K562 (cell line): Measurements from ENCODE around the gene TRIM37. TPM values are rescaled to one million over a fixed set of nuclear protein-coding genes. Genes with fewer than 3 reads are reported as not detected.

Experiments
- ATAC-seq: fragments of 200-7000 bp; cut with Tn5 transposase; 3 replicates; pipeline ENCODE4 v1.9.1; 2020; ENCODE audit warnings: moderate library complexity
- BruUV-seq: library from RNA; stranded (reverse); fragments of 400-500 nt; replicated peaks from 2 replicates; lab custom pipeline; 2021; lab: Mats Ljungman, UMichigan
- CTCF ChIA-PET: fragments of 300-600 bp; formaldehyde crosslinking; extraction: SDS; loops from one replicate; lab custom pipeline; 2021; ENCODE audit warnings: low intra/inter-chr PET ratio; lab: Yijun Ruan, JAX
- POLR2A ChIA-PET: fragments of 300-600, 350-650 bp; sonication (Branson Sonifier 250); formaldehyde crosslinking; extraction: SDS; loops from one replicate; lab custom pipeline; 2021; ENCODE audit warnings: antibody characterized with exemption, inconsistent platforms; lab: Yijun Ruan, JAX
- DNase-seq, 4 experiments: peaks; one replicate each; pipeline versions ENCODE4 v3.0.0 to v3.0.0-alpha.2; 2011 to 2018; ENCODE audit warnings: low spot score in 3 of 4, mixed read lengths in 3 of 4; ENCODE audit errors: extremely low read depth in 1 of 4
- FAIRE-seq: peaks from 2 replicates; lab custom pipeline; 2011; peaks lifted over from hg19 to GRCh38; lab: Jason Lieb, UNC
- H2AFZ ChIP-seq: 2 replicates; pipeline ENCODE4 v1.6.0; 2011; ENCODE audit warnings: low read depth, low read length, control low read depth, inconsistent platforms
- H3K27ac ChIP-seq: fragments of 200-600 bp; 3 replicates; pipeline ENCODE4 v1.8.0; 2011; ENCODE audit warnings: low read depth, mild to moderate bottlenecking, control low read depth, inconsistent platforms, low read length, moderate library complexity, mixed read lengths; ENCODE audit errors: extremely low read depth
- H3K27me3 ChIP-seq, 2 experiments: fragments of 300-600 bp in 1 of 2; 2 replicates in 1 of 2; 3 replicates in 1 of 2; pipeline versions ENCODE4 v1.6.0 to v1.8.0; 2011; ENCODE audit warnings: inconsistent platforms in 2 of 2, low read length in 2 of 2, mild to moderate bottlenecking in 1 of 2, mixed read lengths in 1 of 2, moderate library complexity in 1 of 2; ENCODE audit not compliant: control insufficient read depth in 2 of 2, insufficient read depth in 2 of 2
- H3K36me3 ChIP-seq: fragments of 300-600 bp; 3 replicates; pipeline ENCODE4 v1.8.0; 2011; ENCODE audit warnings: mild to moderate bottlenecking, low read length, inconsistent platforms; ENCODE audit not compliant: control insufficient read depth, insufficient read depth
- H3K4me1 ChIP-seq, 2 experiments: fragments of 200-600 bp in 1 of 2; replicated peaks in 1 of 2; 2 replicates in 1 of 2; 3 replicates in 1 of 2; pipeline versions ENCODE4 v1.5.1 to v1.8.0; 2011; ENCODE audit warnings: inconsistent platforms in 2 of 2, low read length in 2 of 2, mild to moderate bottlenecking in 1 of 2, mixed read lengths in 1 of 2, moderate library complexity in 1 of 2; ENCODE audit not compliant: control insufficient read depth in 2 of 2, insufficient read depth in 2 of 2
- H3K4me2 ChIP-seq: 2 replicates; pipeline ENCODE4 v1.6.1; 2011; ENCODE audit warnings: low read length, control low read depth, inconsistent platforms, mixed read lengths; ENCODE audit not compliant: insufficient read depth
- H3K4me3 ChIP-seq: fragments of 200-600 bp; sonication (generic), shearing (Covaris generic); 2 replicates; pipeline ENCODE4 v1.5.1; 2016; ENCODE audit warnings: control low read depth, inconsistent platforms
- H3K79me2 ChIP-seq: fragments of 200-600 bp; 3 replicates; pipeline ENCODE4 v1.8.0; 2011; ENCODE audit warnings: low read length, inconsistent platforms; ENCODE audit not compliant: control insufficient read depth, insufficient read depth
- H3K9ac ChIP-seq, 2 experiments: 2 replicates each; pipeline versions ENCODE4 v1.6.0 to v1.6.1; 2011; ENCODE audit warnings: low read depth in 2 of 2, low read length in 2 of 2, control low read depth in 1 of 2, inconsistent platforms in 1 of 2, mild to moderate bottlenecking in 1 of 2, mixed read lengths in 1 of 2; ENCODE audit not compliant: insufficient read depth in 1 of 2
- H3K9me1 ChIP-seq: one replicate; pipeline ENCODE4 v1.6.0; 2011; ENCODE audit warnings: inconsistent platforms, mild to moderate bottlenecking, low read length, moderate library complexity; ENCODE audit not compliant: control insufficient read depth, insufficient read depth
- H3K9me3 ChIP-seq: replicated peaks from 2 replicates; pipeline ENCODE4 v1.5.1; 2011; ENCODE audit warnings: low read depth, low read length, inconsistent platforms; ENCODE audit not compliant: control insufficient read depth, insufficient read depth
- H4K20me1 ChIP-seq: replicated peaks from 2 replicates; pipeline ENCODE4 v1.6.1; 2011; ENCODE audit warnings: low read length, inconsistent platforms, mixed read lengths; ENCODE audit not compliant: control insufficient read depth, insufficient read depth
- DPF2 ChIP-seq: fragments of 450-650 bp; IDR thresholded peaks from 2 replicates; pipeline ENCODE4 v1.6.1; 2016
- E2F3 ChIP-seq: fragments of 250-450 bp; sonication (Bioruptor Pico); IDR thresholded peaks from 2 replicates; pipeline ENCODE4 v1.4.0; 2020; ENCODE audit warnings: mild to moderate bottlenecking
- ELF2 ChIP-seq: fragments of 250-450 bp; sonication (Bioruptor Pico); IDR thresholded peaks from 2 replicates; pipeline ENCODE4 v1.5.0; 2021; ENCODE audit warnings: mild to moderate bottlenecking
- FOSL1 ChIP-seq: fragments of 200-800 bp; sonication (Bioruptor generic); conservative IDR thresholded peaks from 2 replicates; pipeline ENCODE4 v1.6.1; 2016; ENCODE audit warnings: missing genetic modification characterization, missing compliant biosample characterization
- GATAD2B ChIP-seq: fragments of 450-650 bp; IDR thresholded peaks from 2 replicates; pipeline ENCODE4 v1.6.1; 2017; ENCODE audit warnings: mild to moderate bottlenecking, borderline replicate concordance
- HCFC1 ChIP-seq: IDR thresholded peaks from 2 replicates; pipeline ENCODE4 v1.6.1; 2012; ENCODE audit warnings: low read depth, low read length, improper control_type of control experiment
- HIVEP1 ChIP-seq: fragments of 250-450 bp; sonication (Bioruptor Pico); IDR thresholded peaks from 2 replicates; pipeline ENCODE4 v1.4.0; 2020; ENCODE audit warnings: mild to moderate bottlenecking
- HMG20A ChIP-seq: fragments of 450-650 bp; formaldehyde crosslinking; conservative IDR thresholded peaks from 2 replicates; pipeline ENCODE4 v1.4.0; 2020; ENCODE audit warnings: mild to moderate bottlenecking, mixed read lengths
- KDM2B ChIP-seq: fragments of 250-450 bp; sonication (Bioruptor Pico); IDR thresholded peaks from 2 replicates; pipeline ENCODE4 v1.8.0; 2021; ENCODE audit warnings: mild to moderate bottlenecking, moderate library complexity
- LEF1 ChIP-seq: fragments of 450-650 bp; IDR thresholded peaks from 2 replicates; pipeline ENCODE4 v1.6.1; 2016; ENCODE audit warnings: mild to moderate bottlenecking
- PBX2 ChIP-seq, 2 experiments: IDR thresholded peaks in 1 of 2; conservative IDR thresholded peaks in 1 of 2; 2 replicates each; pipeline ENCODE4 v1.6.1; 2016; ENCODE audit warnings: low read depth in 2 of 2, mild to moderate bottlenecking in 1 of 2, missing compliant biosample characterization in 1 of 2, missing genetic modification characterization in 1 of 2, moderate library complexity in 1 of 2
- PHF8 ChIP-seq: fragments of 200-600 bp; sonication (generic); IDR thresholded peaks from 2 replicates; pipeline ENCODE4 v1.6.1; 2012; ENCODE audit warnings: mixed run types, mild to moderate bottlenecking, inconsistent platforms, low read length, moderate library complexity, borderline replicate concordance
- RBBP5 ChIP-seq: fragments of 200-600 bp; sonication (generic); IDR thresholded peaks from 2 replicates; pipeline ENCODE4 v1.6.1; 2012; ENCODE audit warnings: borderline replicate concordance, mild to moderate bottlenecking, low read length, control low read depth, inconsistent platforms; ENCODE audit not compliant: insufficient read depth, poor library complexity, severe bottlenecking
- ZBTB8A ChIP-seq: fragments of 450-650 bp; IDR thresholded peaks from 2 replicates; pipeline ENCODE4 v1.6.1; 2018; ENCODE audit warnings: mild to moderate bottlenecking, moderate library complexity; ENCODE audit not compliant: partially characterized antibody
- ZKSCAN8 ChIP-seq: fragments of 200-800 bp; sonication (Bioruptor generic); IDR thresholded peaks from 2 replicates; pipeline ENCODE4 v1.6.1; 2016; ENCODE audit warnings: missing genetic modification characterization, missing compliant biosample characterization
- WGBS: fragments of 100-300 bp; shearing (Covaris generic); methylation state at CpG from one replicate; pipeline ENCODE4 v1.1.6; 2016; ENCODE audit warnings: low coverage, mixed read lengths; ENCODE audit not compliant: insufficient coverage; ENCODE audit errors: missing lambda C conversion rate; 5-methylcytosine and 5-hydroxymethylcytosine counted together
- in situ Hi-C: fragments of 300-500 bp; cut with MboI; formaldehyde crosslinking; loops from 4 replicates; pipeline ENCODE4 v1.15.0; 2018; ENCODE audit warnings: inconsistent platforms, mixed read lengths
- intact Hi-C: fragments of 100-400 bp; cut with micrococcal nuclease; formaldehyde crosslinking; loops from 2 replicates; pipeline ENCODE4 v1.14.2; 2022
- polyA plus RNA-seq, 8 experiments: library from polyadenylated mRNA; depleted of rRNA in 4 of 8; stranded (reverse) in 5 of 8; unstranded in 3 of 8; fragments of >200 nt; fragmentation: Nextera tagmentation in 2 of 8; fragmentation: Illumina TruSeq in 1 of 8; extraction: Ambion mirVana in 2 of 8; extraction: Trizol in 1 of 8; gene quantifications; 2 replicates each; pipeline versions ENCODE4 v1.2.1 to v1.2.3, GENCODE V29; 2011 to 2014; ENCODE audit warnings: inconsistent platforms in 1 of 8, missing spikeins in 1 of 8
- total RNA-seq, 7 experiments: library from RNA; depleted of rRNA in 6 of 7; stranded (reverse); fragments of >200 nt in 6 of 7; fragmentation: Illumina TruSeq in 2 of 7; extraction: Trizol in 2 of 7; gene quantifications; 2 replicates each; pipeline versions ENCODE4 v1.2.1 to v1.2.3, GENCODE V29; 2011 to 2021; ENCODE audit warnings: low replicate concordance in 1 of 7

TRIM37 gene
- total and polyA plus RNA-seq, 9 of the 15 experiments (the other 6 are each of a cell fraction or from before 2014, with no cell fraction given): 4.5 to 31.4 (median 23.8) TPM

GRCh38 chr17:59154721-59155438 is 48.2 kb upstream of the TRIM37 start, which contains the start of gene SKA2:
SKA2 (minus strand) TSS chr17:59155186; CDS start chr17:59155163, 23 bp downstream.
- peak within 1 kb of the TSS; percentile 90 for H3K4me2 ChIP-seq
- H3K9me3 ChIP-seq: no peaks in the 10 kb centered on the region
- H3K4me1 ChIP-seq: peaks cover 15 to 21% of the 10 kb centered on the region in 2 experiments; a peak in 4 of 5 replicates
- H3K27ac ChIP-seq: peak within 1 kb of the TSS; percentile 93
- peak within 1 kb of the TSS; percentile 89 for H2AFZ ChIP-seq
- H3K27me3 ChIP-seq: no peaks in the 10 kb centered on the region
- H3K79me2 ChIP-seq: peaks cover 93% of the 10 kb centered on the region
- ATAC-seq: peak; percentile 85
- H3K4me3 ChIP-seq: peak within 1 kb of the TSS; percentile 69
- H3K9ac ChIP-seq: peak within 1 kb of the TSS; percentile 92 to 99
- DNase-seq: peak; percentile 92 to 99 (median 94)
- in situ Hi-C loops: no loop called here
- ChIA-PET POLR2A (interaction anchor here (0.5 to 3.5 kb wide), 20 partner anchors 8 to 810 kb away, joined by 3 to 18 read pairs (median 3); partner anchors contain the start of genes DHX40, MTMR4, SMG8 and TRIM37), CTCF (no interaction called here)
- FAIRE-seq: no peak
- WGBS: under 1% methylated on average over 37 of the region's 39 CpGs
- peaks cover 2% of the 10 kb centered on the region; the same call in 2 of the 3 replicates for H3K36me3 ChIP-seq
- intact Hi-C loops: loop anchor here (2.0 to 5.0 kb wide), 2 partner anchors 48 to 137 kb away; partner anchors contain the start of gene TRIM37
- no peaks in the 10 kb centered on the region for H3K9me1 ChIP-seq
- H4K20me1 ChIP-seq: no peaks in the 10 kb centered on the region
- TSS peak; percentile 63 for BruUV-seq
- TF ChIP-seq ELF2 (CRISPR knock-in tag): 0 out of 2 replicates have a peak, but pooled peaks have one; percentile 23
- no peak for TF ChIP-seq GATAD2B
- TF ChIP-seq PBX2 (CRISPR knock-in tag; IDR thresholded peaks at IDR 0.05; ENCODE audit: low read depth): peak; percentile 87
- TF ChIP-seq PBX2 (tag; conservative IDR thresholded peaks at IDR 0.05; ENCODE audit: low read depth): peak; percentile 95
- 0 out of 2 replicates have a peak, but pooled peaks have one; percentile 24 for TF ChIP-seq DPF2
- peak; percentile 64 for TF ChIP-seq FOSL1 (tag)
- TF ChIP-seq HMG20A (CRISPR knock-in tag): no peak
- TF ChIP-seq ZKSCAN8: peak; percentile 84; the same call in 1 of the 2 replicates
- peak; percentile 71; the same call in 1 of the 2 replicates for TF ChIP-seq PHF8
- peak; percentile 28 for TF ChIP-seq HCFC1
- peak; percentile 23; the same call in 1 of the 2 replicates for TF ChIP-seq KDM2B (CRISPR knock-in tag)
- TF ChIP-seq HIVEP1 (CRISPR knock-in tag): 0 out of 2 replicates have a peak, but pooled peaks have one; percentile 22
- peak; percentile 91 for TF ChIP-seq E2F3 (CRISPR knock-in tag)
- TF ChIP-seq LEF1: peak; percentile 68; the same call in 1 of the 2 replicates
- peak; percentile 17 for TF ChIP-seq RBBP5
- TF ChIP-seq ZBTB8A: no peak
